K562 (cell line): Measurements from ENCODE around the gene STK36.

ENCODE experiments used
- ATF1 ChIP-seq, 2 experiments: fragments of 450-650 bp in 1 of 2; IDR thresholded peaks; 2 replicates each; pipeline ENCODE4 v1.6.1; 2016; ENCODE audit warnings: missing compliant biosample characterization in 1 of 2, missing genetic modification characterization in 1 of 2
- CEBPB ChIP-seq: fragments of 450-650 bp; IDR thresholded peaks from 2 replicates; pipeline ENCODE4 v1.6.1; 2016; ENCODE audit warnings: missing genetic modification characterization, missing compliant biosample characterization
- FOXJ3 ChIP-seq: sonication (generic); formaldehyde crosslinking; IDR thresholded peaks from 2 replicates; pipeline ENCODE4 v1.4.0; 2020; ENCODE audit warnings: mild to moderate bottlenecking, missing genetic modification reagents
- NCOA1 ChIP-seq: fragments of 450-650 bp; IDR thresholded peaks from 2 replicates; pipeline ENCODE4 v1.6.1; 2016; ENCODE audit warnings: low read depth
- NFE2L1 ChIP-seq: fragments of 450-650 bp; IDR thresholded peaks from 2 replicates; pipeline ENCODE4 v1.6.1; 2016; ENCODE audit warnings: missing genetic modification characterization, low read depth, mild to moderate bottlenecking, missing compliant biosample characterization, moderate library complexity, borderline replicate concordance
- POLR2A ChIP-seq: fragments of 450-650 bp; conservative IDR thresholded peaks from 2 replicates; pipeline ENCODE4 v1.6.1; 2016
- POLR2AphosphoS5 ChIP-seq: IDR thresholded peaks from 2 replicates; pipeline ENCODE4 v1.6.1; 2011; ENCODE audit warnings: mild to moderate bottlenecking, low read depth, low read length, moderate library complexity; ENCODE audit not compliant: control insufficient read depth, insufficient read depth
- STAT5B ChIP-seq: fragments of 250-450 bp; sonication (Bioruptor Pico); IDR thresholded peaks from 2 replicates; pipeline ENCODE4 v1.8.0; 2021; ENCODE audit warnings: mild to moderate bottlenecking, inconsistent platforms
- TCF7 ChIP-seq: sonication (generic); IDR thresholded peaks from 2 replicates; pipeline ENCODE4 v1.6.1; 2016; ENCODE audit warnings: antibody characterized with exemption, borderline replicate concordance
- TF ChIP-seq, protein P1 (sequence below): fragments of 450-650 bp; IDR thresholded peaks from 2 replicates; pipeline ENCODE4 v1.6.1; 2017; ENCODE audit warnings: antibody characterized with exemption, mild to moderate bottlenecking
- TF ChIP-seq, protein P2 (sequence below), 3 experiments: IDR thresholded peaks in 2 of 3; conservative IDR thresholded peaks in 1 of 3; 2 replicates each; pipeline ENCODE4 v1.5.1; 2011 to 2012; ENCODE audit warnings: low read length in 3 of 3, mild to moderate bottlenecking in 3 of 3, control low read depth in 2 of 3, improper control_type of control experiment in 1 of 3, inconsistent platforms in 1 of 3, low read depth in 1 of 3, mixed read lengths in 1 of 3, moderate library complexity in 1 of 3; ENCODE audit not compliant: insufficient read depth in 2 of 3
- TF ChIP-seq, protein P3 (sequence below): fragments of 200-600 bp; sonication (generic); IDR thresholded peaks from one replicate; pipeline ENCODE4 v1.6.1; 2012; ENCODE audit warnings: mild to moderate bottlenecking, low read depth, low read length, inconsistent platforms
- TF ChIP-seq, protein P4 (sequence below): sonication (generic); formaldehyde crosslinking; IDR thresholded peaks from 2 replicates; pipeline ENCODE4 v1.8.1; 2023; ENCODE audit warnings: mild to moderate bottlenecking, missing genetic modification reagents

DNA sequence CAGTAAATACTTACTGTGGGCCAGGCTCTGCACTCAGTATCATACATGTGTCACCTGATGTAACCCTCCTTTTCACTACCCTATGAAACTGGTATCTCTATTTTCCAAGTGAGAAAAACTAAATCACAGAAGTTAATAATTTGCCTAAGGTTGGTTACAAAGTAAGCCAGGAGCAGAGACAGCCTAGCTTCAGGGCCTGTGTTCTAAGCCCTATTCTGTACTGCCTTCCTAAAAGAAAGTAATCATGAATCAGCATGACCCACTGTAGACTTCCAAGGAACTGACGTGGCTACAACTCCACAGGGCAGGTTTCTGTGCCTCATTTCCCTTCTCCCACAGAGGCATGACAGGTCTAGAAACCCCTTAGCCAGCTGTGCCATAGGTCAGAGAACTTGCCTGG lies 26.8 kb upstream of the STK36 start:
- TF ChIP-seq, protein P1, sequence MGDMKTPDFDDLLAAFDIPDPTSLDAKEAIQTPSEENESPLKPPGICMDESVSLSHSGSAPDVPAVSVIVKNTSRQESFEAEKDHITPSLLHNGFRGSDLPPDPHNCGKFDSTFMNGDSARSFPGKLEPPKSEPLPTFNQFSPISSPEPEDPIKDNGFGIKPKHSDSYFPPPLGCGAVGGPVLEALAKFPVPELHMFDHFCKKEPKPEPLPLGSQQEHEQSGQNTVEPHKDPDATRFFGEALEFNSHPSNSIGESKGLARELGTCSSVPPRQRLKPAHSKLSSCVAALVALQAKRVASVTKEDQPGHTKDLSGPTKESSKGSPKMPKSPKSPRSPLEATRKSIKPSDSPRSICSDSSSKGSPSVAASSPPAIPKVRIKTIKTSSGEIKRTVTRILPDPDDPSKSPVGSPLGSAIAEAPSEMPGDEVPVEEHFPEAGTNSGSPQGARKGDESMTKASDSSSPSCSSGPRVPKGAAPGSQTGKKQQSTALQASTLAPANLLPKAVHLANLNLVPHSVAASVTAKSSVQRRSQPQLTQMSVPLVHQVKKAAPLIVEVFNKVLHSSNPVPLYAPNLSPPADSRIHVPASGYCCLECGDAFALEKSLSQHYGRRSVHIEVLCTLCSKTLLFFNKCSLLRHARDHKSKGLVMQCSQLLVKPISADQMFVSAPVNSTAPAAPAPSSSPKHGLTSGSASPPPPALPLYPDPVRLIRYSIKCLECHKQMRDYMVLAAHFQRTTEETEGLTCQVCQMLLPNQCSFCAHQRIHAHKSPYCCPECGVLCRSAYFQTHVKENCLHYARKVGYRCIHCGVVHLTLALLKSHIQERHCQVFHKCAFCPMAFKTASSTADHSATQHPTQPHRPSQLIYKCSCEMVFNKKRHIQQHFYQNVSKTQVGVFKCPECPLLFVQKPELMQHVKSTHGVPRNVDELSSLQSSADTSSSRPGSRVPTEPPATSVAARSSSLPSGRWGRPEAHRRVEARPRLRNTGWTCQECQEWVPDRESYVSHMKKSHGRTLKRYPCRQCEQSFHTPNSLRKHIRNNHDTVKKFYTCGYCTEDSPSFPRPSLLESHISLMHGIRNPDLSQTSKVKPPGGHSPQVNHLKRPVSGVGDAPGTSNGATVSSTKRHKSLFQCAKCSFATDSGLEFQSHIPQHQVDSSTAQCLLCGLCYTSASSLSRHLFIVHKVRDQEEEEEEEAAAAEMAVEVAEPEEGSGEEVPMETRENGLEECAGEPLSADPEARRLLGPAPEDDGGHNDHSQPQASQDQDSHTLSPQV = no peak
- TF ChIP-seq, protein P2, sequence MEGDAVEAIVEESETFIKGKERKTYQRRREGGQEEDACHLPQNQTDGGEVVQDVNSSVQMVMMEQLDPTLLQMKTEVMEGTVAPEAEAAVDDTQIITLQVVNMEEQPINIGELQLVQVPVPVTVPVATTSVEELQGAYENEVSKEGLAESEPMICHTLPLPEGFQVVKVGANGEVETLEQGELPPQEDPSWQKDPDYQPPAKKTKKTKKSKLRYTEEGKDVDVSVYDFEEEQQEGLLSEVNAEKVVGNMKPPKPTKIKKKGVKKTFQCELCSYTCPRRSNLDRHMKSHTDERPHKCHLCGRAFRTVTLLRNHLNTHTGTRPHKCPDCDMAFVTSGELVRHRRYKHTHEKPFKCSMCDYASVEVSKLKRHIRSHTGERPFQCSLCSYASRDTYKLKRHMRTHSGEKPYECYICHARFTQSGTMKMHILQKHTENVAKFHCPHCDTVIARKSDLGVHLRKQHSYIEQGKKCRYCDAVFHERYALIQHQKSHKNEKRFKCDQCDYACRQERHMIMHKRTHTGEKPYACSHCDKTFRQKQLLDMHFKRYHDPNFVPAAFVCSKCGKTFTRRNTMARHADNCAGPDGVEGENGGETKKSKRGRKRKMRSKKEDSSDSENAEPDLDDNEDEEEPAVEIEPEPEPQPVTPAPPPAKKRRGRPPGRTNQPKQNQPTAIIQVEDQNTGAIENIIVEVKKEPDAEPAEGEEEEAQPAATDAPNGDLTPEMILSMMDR (IDR thresholded peaks at IDR 0.05 in 2 of 3, conservative IDR thresholded peaks at IDR 0.05 in 1 of 3; ENCODE audit: insufficient read depth in 2 of 3, low read depth in 1 of 3, low read length in 3 of 3) = no peak
- TF ChIP-seq STAT5B (CRISPR knock-in tag) (no peak), FOXJ3 (CRISPR knock-in tag) (no peak), NCOA1 (no peak), POLR2A (no peak), TCF7 (no peak), POLR2AphosphoS5 (no peak), ATF1 (CRISPR knock-in tag; IDR thresholded peaks at IDR 0.05) (no peak), ATF1 (tag; IDR thresholded peaks at IDR 0.05) (no peak), NFE2L1 (no peak), CEBPB (tag) (no peak)
- TF ChIP-seq, protein P3, sequence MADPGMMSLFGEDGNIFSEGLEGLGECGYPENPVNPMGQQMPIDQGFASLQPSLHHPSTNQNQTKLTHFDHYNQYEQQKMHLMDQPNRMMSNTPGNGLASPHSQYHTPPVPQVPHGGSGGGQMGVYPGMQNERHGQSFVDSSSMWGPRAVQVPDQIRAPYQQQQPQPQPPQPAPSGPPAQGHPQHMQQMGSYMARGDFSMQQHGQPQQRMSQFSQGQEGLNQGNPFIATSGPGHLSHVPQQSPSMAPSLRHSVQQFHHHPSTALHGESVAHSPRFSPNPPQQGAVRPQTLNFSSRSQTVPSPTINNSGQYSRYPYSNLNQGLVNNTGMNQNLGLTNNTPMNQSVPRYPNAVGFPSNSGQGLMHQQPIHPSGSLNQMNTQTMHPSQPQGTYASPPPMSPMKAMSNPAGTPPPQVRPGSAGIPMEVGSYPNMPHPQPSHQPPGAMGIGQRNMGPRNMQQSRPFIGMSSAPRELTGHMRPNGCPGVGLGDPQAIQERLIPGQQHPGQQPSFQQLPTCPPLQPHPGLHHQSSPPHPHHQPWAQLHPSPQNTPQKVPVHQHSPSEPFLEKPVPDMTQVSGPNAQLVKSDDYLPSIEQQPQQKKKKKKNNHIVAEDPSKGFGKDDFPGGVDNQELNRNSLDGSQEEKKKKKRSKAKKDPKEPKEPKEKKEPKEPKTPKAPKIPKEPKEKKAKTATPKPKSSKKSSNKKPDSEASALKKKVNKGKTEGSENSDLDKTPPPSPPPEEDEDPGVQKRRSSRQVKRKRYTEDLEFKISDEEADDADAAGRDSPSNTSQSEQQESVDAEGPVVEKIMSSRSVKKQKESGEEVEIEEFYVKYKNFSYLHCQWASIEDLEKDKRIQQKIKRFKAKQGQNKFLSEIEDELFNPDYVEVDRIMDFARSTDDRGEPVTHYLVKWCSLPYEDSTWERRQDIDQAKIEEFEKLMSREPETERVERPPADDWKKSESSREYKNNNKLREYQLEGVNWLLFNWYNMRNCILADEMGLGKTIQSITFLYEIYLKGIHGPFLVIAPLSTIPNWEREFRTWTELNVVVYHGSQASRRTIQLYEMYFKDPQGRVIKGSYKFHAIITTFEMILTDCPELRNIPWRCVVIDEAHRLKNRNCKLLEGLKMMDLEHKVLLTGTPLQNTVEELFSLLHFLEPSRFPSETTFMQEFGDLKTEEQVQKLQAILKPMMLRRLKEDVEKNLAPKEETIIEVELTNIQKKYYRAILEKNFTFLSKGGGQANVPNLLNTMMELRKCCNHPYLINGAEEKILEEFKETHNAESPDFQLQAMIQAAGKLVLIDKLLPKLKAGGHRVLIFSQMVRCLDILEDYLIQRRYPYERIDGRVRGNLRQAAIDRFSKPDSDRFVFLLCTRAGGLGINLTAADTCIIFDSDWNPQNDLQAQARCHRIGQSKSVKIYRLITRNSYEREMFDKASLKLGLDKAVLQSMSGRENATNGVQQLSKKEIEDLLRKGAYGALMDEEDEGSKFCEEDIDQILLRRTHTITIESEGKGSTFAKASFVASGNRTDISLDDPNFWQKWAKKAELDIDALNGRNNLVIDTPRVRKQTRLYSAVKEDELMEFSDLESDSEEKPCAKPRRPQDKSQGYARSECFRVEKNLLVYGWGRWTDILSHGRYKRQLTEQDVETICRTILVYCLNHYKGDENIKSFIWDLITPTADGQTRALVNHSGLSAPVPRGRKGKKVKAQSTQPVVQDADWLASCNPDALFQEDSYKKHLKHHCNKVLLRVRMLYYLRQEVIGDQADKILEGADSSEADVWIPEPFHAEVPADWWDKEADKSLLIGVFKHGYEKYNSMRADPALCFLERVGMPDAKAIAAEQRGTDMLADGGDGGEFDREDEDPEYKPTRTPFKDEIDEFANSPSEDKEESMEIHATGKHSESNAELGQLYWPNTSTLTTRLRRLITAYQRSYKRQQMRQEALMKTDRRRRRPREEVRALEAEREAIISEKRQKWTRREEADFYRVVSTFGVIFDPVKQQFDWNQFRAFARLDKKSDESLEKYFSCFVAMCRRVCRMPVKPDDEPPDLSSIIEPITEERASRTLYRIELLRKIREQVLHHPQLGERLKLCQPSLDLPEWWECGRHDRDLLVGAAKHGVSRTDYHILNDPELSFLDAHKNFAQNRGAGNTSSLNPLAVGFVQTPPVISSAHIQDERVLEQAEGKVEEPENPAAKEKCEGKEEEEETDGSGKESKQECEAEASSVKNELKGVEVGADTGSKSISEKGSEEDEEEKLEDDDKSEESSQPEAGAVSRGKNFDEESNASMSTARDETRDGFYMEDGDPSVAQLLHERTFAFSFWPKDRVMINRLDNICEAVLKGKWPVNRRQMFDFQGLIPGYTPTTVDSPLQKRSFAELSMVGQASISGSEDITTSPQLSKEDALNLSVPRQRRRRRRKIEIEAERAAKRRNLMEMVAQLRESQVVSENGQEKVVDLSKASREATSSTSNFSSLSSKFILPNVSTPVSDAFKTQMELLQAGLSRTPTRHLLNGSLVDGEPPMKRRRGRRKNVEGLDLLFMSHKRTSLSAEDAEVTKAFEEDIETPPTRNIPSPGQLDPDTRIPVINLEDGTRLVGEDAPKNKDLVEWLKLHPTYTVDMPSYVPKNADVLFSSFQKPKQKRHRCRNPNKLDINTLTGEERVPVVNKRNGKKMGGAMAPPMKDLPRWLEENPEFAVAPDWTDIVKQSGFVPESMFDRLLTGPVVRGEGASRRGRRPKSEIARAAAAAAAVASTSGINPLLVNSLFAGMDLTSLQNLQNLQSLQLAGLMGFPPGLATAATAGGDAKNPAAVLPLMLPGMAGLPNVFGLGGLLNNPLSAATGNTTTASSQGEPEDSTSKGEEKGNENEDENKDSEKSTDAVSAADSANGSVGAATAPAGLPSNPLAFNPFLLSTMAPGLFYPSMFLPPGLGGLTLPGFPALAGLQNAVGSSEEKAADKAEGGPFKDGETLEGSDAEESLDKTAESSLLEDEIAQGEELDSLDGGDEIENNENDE = no peak
- TF ChIP-seq, protein P4, sequence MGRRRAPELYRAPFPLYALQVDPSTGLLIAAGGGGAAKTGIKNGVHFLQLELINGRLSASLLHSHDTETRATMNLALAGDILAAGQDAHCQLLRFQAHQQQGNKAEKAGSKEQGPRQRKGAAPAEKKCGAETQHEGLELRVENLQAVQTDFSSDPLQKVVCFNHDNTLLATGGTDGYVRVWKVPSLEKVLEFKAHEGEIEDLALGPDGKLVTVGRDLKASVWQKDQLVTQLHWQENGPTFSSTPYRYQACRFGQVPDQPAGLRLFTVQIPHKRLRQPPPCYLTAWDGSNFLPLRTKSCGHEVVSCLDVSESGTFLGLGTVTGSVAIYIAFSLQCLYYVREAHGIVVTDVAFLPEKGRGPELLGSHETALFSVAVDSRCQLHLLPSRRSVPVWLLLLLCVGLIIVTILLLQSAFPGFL (CRISPR knock-in tag) = no peak
